GM06990 (cell line): Measurements from ENCODE around the gene CNTN6.
"Not testable (repeated sequence)": the region's sequence is repeated elsewhere in the genome, so short reads cannot be mapped to it uniquely, and the experiment has no call there.

ENCODE experiments used
- DNase-seq: peaks from one replicate; pipeline ENCODE4 v3.0.0-alpha.2; 2011; ENCODE audit not compliant: insufficient read length; ENCODE audit errors: extremely low read depth
- H3K27me3 ChIP-seq: replicated peaks from 2 replicates; pipeline ENCODE4 v1.6.0; 2011; ENCODE audit warnings: low read length; ENCODE audit not compliant: control insufficient read depth, insufficient read depth
- H3K36me3 ChIP-seq: 2 replicates; pipeline ENCODE4 v1.5.1; 2011; ENCODE audit warnings: low read length; ENCODE audit not compliant: control insufficient read depth, insufficient read depth
- H3K4me3 ChIP-seq: replicated peaks from 2 replicates; pipeline ENCODE4 v1.5.1; 2011; ENCODE audit warnings: low read depth, mild to moderate bottlenecking, control low read depth, low read length
- TF ChIP-seq, protein P1 (sequence below): IDR thresholded peaks from 2 replicates; pipeline ENCODE4 v1.5.1; 2011; ENCODE audit warnings: low read length, control low read depth, mild to moderate bottlenecking, inconsistent platforms; ENCODE audit not compliant: insufficient read depth, poor library complexity, severe bottlenecking

The CNTN6 gene

DNA sequence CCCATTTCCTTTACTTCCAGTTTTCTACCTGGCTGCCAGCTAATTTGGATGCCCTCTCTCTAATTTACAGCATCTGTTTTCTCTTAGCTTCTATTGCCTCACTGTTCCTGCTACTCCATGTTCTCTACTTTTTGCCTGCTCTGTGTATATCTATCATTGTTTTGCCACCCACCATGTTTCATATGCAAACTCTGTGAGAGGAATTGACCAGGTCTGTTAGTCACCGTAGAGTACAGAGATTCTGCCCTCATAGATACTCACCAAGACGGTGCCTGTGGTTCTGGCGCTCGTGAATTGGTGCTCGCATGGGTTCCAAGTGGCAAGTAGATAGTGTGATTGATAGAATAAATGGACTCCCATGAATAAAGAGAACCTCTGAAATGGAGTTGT lies 288.8 kb downstream of the CNTN6 start:
- no peaks in the 10 kb centered on the region for H3K27me3 ChIP-seq

DNA sequence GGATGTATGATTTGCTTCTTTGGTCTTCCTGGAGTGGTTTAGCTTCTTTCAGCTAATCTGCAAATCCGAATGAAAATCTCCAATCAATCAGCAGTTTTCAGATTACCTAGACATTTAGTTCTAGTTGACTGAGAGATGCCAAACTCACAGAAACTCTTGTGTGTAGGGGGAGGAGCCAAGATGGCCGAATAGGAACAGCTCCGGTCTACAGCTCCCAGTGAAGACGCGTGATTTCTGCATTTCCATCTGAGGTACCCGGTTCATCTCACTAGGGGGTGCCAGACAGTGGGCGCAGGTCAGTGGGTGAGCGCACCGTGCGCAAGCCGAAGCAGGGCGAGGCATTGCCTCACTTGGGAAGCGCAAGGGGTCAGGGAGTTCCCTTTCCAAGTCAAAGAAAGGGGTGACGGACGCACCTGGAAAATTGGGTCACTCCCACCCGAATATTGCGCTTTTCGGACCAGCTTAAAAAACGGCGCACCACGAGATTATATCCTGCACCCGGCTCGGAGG lies 294.6 kb downstream of the CNTN6 start:
- not testable (repeated sequence) for H3K4me3 ChIP-seq, DNase-seq, H3K36me3 ChIP-seq, H3K27me3 ChIP-seq

More for the DNA sequence above, 288.8 kb downstream of the CNTN6 start:
- DNase-seq: no peak
- TF ChIP-seq, protein P1, sequence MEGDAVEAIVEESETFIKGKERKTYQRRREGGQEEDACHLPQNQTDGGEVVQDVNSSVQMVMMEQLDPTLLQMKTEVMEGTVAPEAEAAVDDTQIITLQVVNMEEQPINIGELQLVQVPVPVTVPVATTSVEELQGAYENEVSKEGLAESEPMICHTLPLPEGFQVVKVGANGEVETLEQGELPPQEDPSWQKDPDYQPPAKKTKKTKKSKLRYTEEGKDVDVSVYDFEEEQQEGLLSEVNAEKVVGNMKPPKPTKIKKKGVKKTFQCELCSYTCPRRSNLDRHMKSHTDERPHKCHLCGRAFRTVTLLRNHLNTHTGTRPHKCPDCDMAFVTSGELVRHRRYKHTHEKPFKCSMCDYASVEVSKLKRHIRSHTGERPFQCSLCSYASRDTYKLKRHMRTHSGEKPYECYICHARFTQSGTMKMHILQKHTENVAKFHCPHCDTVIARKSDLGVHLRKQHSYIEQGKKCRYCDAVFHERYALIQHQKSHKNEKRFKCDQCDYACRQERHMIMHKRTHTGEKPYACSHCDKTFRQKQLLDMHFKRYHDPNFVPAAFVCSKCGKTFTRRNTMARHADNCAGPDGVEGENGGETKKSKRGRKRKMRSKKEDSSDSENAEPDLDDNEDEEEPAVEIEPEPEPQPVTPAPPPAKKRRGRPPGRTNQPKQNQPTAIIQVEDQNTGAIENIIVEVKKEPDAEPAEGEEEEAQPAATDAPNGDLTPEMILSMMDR: no peak
- Histone ChIP-seq H3K4me3 (no peak overlapping the region; the same call in 1 of the 2 replicates), H3K36me3 (no peaks in the 10 kb centered on the region)

- no peak overlapping the region for H3K4me3 ChIP-seq
- H3K36me3 ChIP-seq: no peaks in the 10 kb centered on the region
- DNase-seq: no peak
- no peaks in the 10 kb centered on the region for H3K27me3 ChIP-seq
- TF ChIP-seq, protein P1: no peak
Measured at GRCh38 chr3:1394188-1394587, 301.4 kb downstream of the CNTN6 start.

GRCh38 chr3:1400571-1400970 lies 307.7 kb downstream of the CNTN6 start:
- TF ChIP-seq, protein P1: no peak
- DNase-seq: no peak
- H3K36me3 ChIP-seq: no peaks in the 10 kb centered on the region
- no peak overlapping the region for H3K4me3 ChIP-seq
- no peaks in the 10 kb centered on the region for H3K27me3 ChIP-seq

DNA sequence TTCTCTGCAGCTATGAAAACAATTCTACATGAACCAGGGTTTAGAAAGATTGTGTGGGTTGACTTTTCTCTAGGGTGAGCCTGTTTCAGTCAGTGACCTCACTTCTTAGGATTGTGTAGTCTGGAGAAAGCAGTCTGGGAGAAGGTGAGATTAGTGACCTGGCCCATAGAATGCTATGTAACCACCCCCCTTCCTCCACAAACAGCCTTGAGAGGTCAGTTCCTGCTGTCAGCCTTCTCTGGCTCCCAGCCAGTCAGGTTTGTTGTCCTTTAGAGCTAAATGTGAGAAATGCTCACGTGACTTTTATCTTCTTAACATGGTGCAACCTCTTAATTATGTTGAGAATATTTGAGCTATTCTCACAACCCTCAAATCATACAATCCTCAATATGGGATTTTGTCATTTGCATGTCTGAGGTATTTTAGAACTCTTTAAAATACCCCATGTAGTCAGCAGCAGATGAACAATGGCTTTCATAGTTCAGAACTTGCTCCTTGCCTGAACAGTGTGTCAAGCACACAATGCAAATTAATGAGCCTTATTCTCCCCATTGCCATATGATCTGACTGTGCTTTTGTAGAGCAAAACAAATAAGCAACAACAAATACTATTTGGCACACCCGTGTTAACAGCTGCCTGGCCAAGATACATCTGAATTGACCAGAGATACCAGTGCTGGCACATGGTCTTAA lies 311.6 kb downstream of the CNTN6 start:
- no peaks in the 10 kb centered on the region for H3K36me3 ChIP-seq
- TF ChIP-seq, protein P1: no peak
- H3K4me3 ChIP-seq: no peak overlapping the region
- H3K27me3 ChIP-seq: no peaks in the 10 kb centered on the region
- DNase-seq: no peak

GRCh38 chr3:1406250-1406649 lies 313.4 kb downstream of the CNTN6 start:
- Histone ChIP-seq H3K4me3 (no peak overlapping the region), H3K36me3 (no peaks in the 10 kb centered on the region), H3K27me3 (no peaks in the 10 kb centered on the region)
- no peak for DNase-seq
- TF ChIP-seq, protein P1: no peak
